A673 (cell line): Measurements from ENCODE around the gene N4BP3. TPM values are rescaled to one million over a fixed set of nuclear protein-coding genes. Genes with fewer than 3 reads are reported as not detected.

Experiments
- BruUV-seq: library from RNA; stranded (reverse); fragments of 400-500 nt; replicated peaks from 2 replicates; lab custom pipeline; 2021; lab: Mats Ljungman, UMichigan
- CTCF ChIA-PET: fragments of 300-600 bp; sonication (Branson Sonifier 250); formaldehyde crosslinking; loops from one replicate; lab custom pipeline; 2022; ENCODE audit warnings: antibody characterized with exemption; lab: Charles Lee
- POLR2A ChIA-PET: fragments of 300-600 bp; sonication (Branson Sonifier 250); formaldehyde crosslinking; loops from one replicate; lab custom pipeline; 2022; ENCODE audit warnings: antibody characterized with exemption; ENCODE audit not compliant: low non-redundant PET; lab: Charles Lee
- DNase-seq: peaks from one replicate; pipeline ENCODE4 v3.0.0-alpha.2; 2015; ENCODE audit warnings: low spot score
- H3K27ac ChIP-seq: fragments of 200-600 bp; sonication (generic); 2 replicates; pipeline ENCODE4 v1.5.1; 2016; ENCODE audit warnings: mixed run types, low read depth, mild to moderate bottlenecking, mixed read lengths, antibody characterized with exemption, low read length; ENCODE audit not compliant: poor library complexity, severe bottlenecking
- H3K27me3 ChIP-seq: fragments of 200-600 bp; sonication (generic); replicated peaks from 2 replicates; pipeline ENCODE4 v1.6.1; 2017; ENCODE audit warnings: mixed run types, low read depth, mild to moderate bottlenecking, mixed read lengths, antibody characterized with exemption, low read length; ENCODE audit not compliant: insufficient read depth, poor library complexity
- H3K36me3 ChIP-seq: fragments of 200-600 bp; sonication (generic); 2 replicates; pipeline ENCODE4 v1.6.1; 2016; ENCODE audit warnings: mixed run types, mild to moderate bottlenecking, mixed read lengths, antibody characterized with exemption, low read length; ENCODE audit not compliant: insufficient read depth, poor library complexity, severe bottlenecking
- H3K4me1 ChIP-seq: fragments of 200-600 bp; sonication (generic); 2 replicates; pipeline ENCODE4 v1.6.1; 2017; ENCODE audit warnings: mixed run types, mild to moderate bottlenecking, mixed read lengths, antibody characterized with exemption, low read length; ENCODE audit not compliant: insufficient read depth, poor library complexity, severe bottlenecking
- H3K4me3 ChIP-seq: fragments of 200-600 bp; sonication (generic); 2 replicates; pipeline ENCODE4 v1.5.1; 2016; ENCODE audit warnings: low read depth, mixed run types, mild to moderate bottlenecking, mixed read lengths, low read length; ENCODE audit not compliant: poor library complexity, severe bottlenecking
- H3K9me3 ChIP-seq: fragments of 200-600 bp; sonication (generic); 2 replicates; pipeline ENCODE4 v1.6.1; 2016; ENCODE audit warnings: mixed run types, low read depth, mild to moderate bottlenecking, mixed read lengths, antibody characterized with exemption, low read length; ENCODE audit not compliant: poor library complexity, severe bottlenecking
- CTCF ChIP-seq: fragments of 300-800, 200-600 bp; sonication (generic); conservative IDR thresholded peaks from 2 replicates; pipeline ENCODE4 v1.5.1; 2017; ENCODE audit warnings: low read depth, mild to moderate bottlenecking, antibody characterized with exemption, low read length, moderate library complexity, mixed read lengths
- EZH2 ChIP-seq: fragments of 200-600 bp; sonication (generic); IDR thresholded peaks from 2 replicates; pipeline ENCODE4 v1.6.1; 2017; ENCODE audit warnings: borderline replicate concordance, low read depth, mild to moderate bottlenecking, mixed read lengths, antibody characterized with exemption, low read length; ENCODE audit not compliant: poor library complexity, severe bottlenecking
- intact Hi-C: fragments of 100-400 bp; cut with micrococcal nuclease; formaldehyde crosslinking; loops from one replicate; pipeline ENCODE4 v1.10.0; 2022; ENCODE audit not compliant: unreplicated experiment
- total RNA-seq: library from RNA; stranded (reverse); gene quantifications from 2 replicates; pipeline ENCODE4 v1.2.3, GENCODE V29; 2021

Gene N4BP3
- total RNA-seq, 1 experiment from 2014 or later = 0.73 TPM

GRCh38 chr5:178104492-178104891 lies 8.8 kb upstream of the N4BP3 start:
- TF ChIP-seq CTCF (no peak), EZH2 (no peak)
- Histone ChIP-seq H3K36me3 (no peaks in the 10 kb centered on the region), H3K27ac (no peak overlapping the region), H3K4me3 (no peak overlapping the region), H3K9me3 (no peaks in the 10 kb centered on the region), H3K4me1 (no peaks in the 10 kb centered on the region), H3K27me3 (no peaks in the 10 kb centered on the region)
- no TSS peak for BruUV-seq
- ChIA-PET CTCF (no interaction called here), POLR2A (no interaction called here)
- no peak for DNase-seq
- intact Hi-C loops = no loop called here

- ChIA-PET CTCF (no interaction called here), POLR2A (no interaction called here)
Observed at GRCh38 chr5:178106086-178106485, 7.2 kb upstream of the N4BP3 start.

GRCh38 chr5:178106556-178107239 lies 6.6 kb upstream of the N4BP3 start:
- Histone ChIP-seq H3K9me3 (no peaks in the 10 kb centered on the region), H3K36me3 (no peaks in the 10 kb centered on the region), H3K27ac (no peak overlapping the region), H3K4me1 (no peaks in the 10 kb centered on the region), H3K27me3 (no peaks in the 10 kb centered on the region), H3K4me3 (no peak overlapping the region)
- TF ChIP-seq CTCF (no peak), EZH2 (no peak)
- intact Hi-C loops = no loop called here
- BruUV-seq = no TSS peak
- ChIA-PET POLR2A (no interaction called here), CTCF (no interaction called here)
- DNase-seq = no peak

More at GRCh38 chr5:178106086-178106485, 7.2 kb upstream of the N4BP3 start:
- H3K27ac ChIP-seq = no peak overlapping the region
- no peaks in the 10 kb centered on the region for H3K27me3 ChIP-seq
- H3K4me1 ChIP-seq = no peaks in the 10 kb centered on the region
- no peaks in the 10 kb centered on the region for H3K9me3 ChIP-seq
- BruUV-seq = no TSS peak
- no peak overlapping the region for H3K4me3 ChIP-seq
- DNase-seq = no peak
- TF ChIP-seq CTCF (no peak), EZH2 (no peak)
- H3K36me3 ChIP-seq = no peaks in the 10 kb centered on the region
- intact Hi-C loops = no loop called here
